H1 (cell line): ENCODE data around the gene ENOPH1. TPM values are rescaled to one million over a fixed set of nuclear protein-coding genes. Genes with fewer than 3 reads are reported as not detected.

Experiments
- CTCF ChIA-PET: fragments of 300-600 bp; sonication (Branson Sonifier 250); formaldehyde crosslinking; loops from one replicate; lab custom pipeline; 2021; ENCODE audit not compliant: partially characterized antibody; lab: Charles Lee
- POLR2A ChIA-PET: fragments of 300-600 bp; sonication (Branson Sonifier 250); formaldehyde crosslinking; loops from one replicate; lab custom pipeline; 2021; ENCODE audit warnings: inconsistent platforms; ENCODE audit not compliant: partially characterized antibody; lab: Charles Lee
- DNase-seq, 2 experiments: peaks; one replicate each; pipeline versions ENCODE4 v3.0.0 to v3.0.0-alpha.2; 2010 to 2022; ENCODE audit warnings: low spot score in 2 of 2, low read depth in 1 of 2, mixed read lengths in 1 of 2
- FAIRE-seq: peaks from 2 replicates; lab custom pipeline; 2011; peaks lifted over from hg19 to GRCh38; lab: Jason Lieb, UNC
- H2AFZ ChIP-seq: 2 replicates; pipeline ENCODE4 v1.8.1; 2012; ENCODE audit warnings: low read length, inconsistent platforms
- H2AK5ac ChIP-seq: 2 replicates; pipeline ENCODE4 v1.6.1; 2013; ENCODE audit warnings: low read depth, low read length
- H2BK120ac ChIP-seq: replicated peaks from 2 replicates; pipeline ENCODE3; 2013; ENCODE audit warnings: low read depth, low read length, inconsistent platforms
- H2BK12ac ChIP-seq: 2 replicates; pipeline ENCODE4 v1.6.1; 2013; ENCODE audit warnings: low read depth, low read length
- H2BK15ac ChIP-seq: 2 replicates; pipeline ENCODE4 v1.6.1; 2013; ENCODE audit warnings: low read length
- H2BK20ac ChIP-seq: 2 replicates; pipeline ENCODE4 v1.6.1; 2013; ENCODE audit warnings: low read length
- H2BK5ac ChIP-seq: 2 replicates; pipeline ENCODE4 v1.6.1; 2013; ENCODE audit warnings: low read depth, low read length
- H3K14ac ChIP-seq: 2 replicates; pipeline ENCODE4 v1.6.1; 2013; ENCODE audit warnings: inconsistent platforms; ENCODE audit not compliant: insufficient read length
- H3K18ac ChIP-seq: 2 replicates; pipeline ENCODE4 v1.6.1; 2013; ENCODE audit warnings: low read length; ENCODE audit errors: extremely low read depth
- H3K23ac ChIP-seq: 2 replicates; pipeline ENCODE4 v1.6.1; 2013; ENCODE audit warnings: inconsistent platforms; ENCODE audit not compliant: insufficient read length
- H3K23me2 ChIP-seq: 2 replicates; pipeline ENCODE4 v1.6.1; 2013; ENCODE audit warnings: low read depth, low read length
- H3K27ac ChIP-seq: 2 replicates; pipeline ENCODE4 v1.6.1; 2011; ENCODE audit warnings: low read depth, low read length, inconsistent platforms
- H3K27me3 ChIP-seq, 4 experiments: replicated peaks in 1 of 4; 1 replicate in 1 of 4; 2 replicates in 3 of 4; pipeline versions ENCODE4 v1.6.1 to v1.8.1; 2011 to 2013; ENCODE audit warnings: low read length in 3 of 4, mild to moderate bottlenecking in 3 of 4, inconsistent platforms in 2 of 4, mixed read lengths in 2 of 4, moderate library complexity in 1 of 4; ENCODE audit not compliant: control insufficient read depth in 3 of 4, insufficient read depth in 3 of 4; ENCODE audit errors: extremely low read depth in 1 of 4
- H3K36me3 ChIP-seq, 4 experiments: 2 replicates each; pipeline versions ENCODE4 v1.6.1 to v1.8.1; 2011 to 2013; ENCODE audit warnings: mild to moderate bottlenecking in 4 of 4, low read length in 3 of 4, moderate library complexity in 2 of 4, control low read depth in 1 of 4, inconsistent platforms in 1 of 4; ENCODE audit not compliant: insufficient read depth in 4 of 4, control insufficient read depth in 2 of 4
- H3K4ac ChIP-seq: replicated peaks from 2 replicates; pipeline ENCODE3; 2013; ENCODE audit warnings: low read length, low read depth, mixed read lengths, inconsistent platforms; ENCODE audit not compliant: insufficient read length
- H3K4me1 ChIP-seq, 4 experiments: replicated peaks in 1 of 4; 1 replicate in 1 of 4; 2 replicates in 3 of 4; pipeline versions ENCODE4 v1.6.1 to v1.8.1; 2011 to 2013; ENCODE audit warnings: low read length in 3 of 4, inconsistent platforms in 2 of 4, mixed read lengths in 1 of 4; ENCODE audit not compliant: insufficient read depth in 4 of 4, control insufficient read depth in 3 of 4
- H3K4me2 ChIP-seq, 2 experiments: 2 replicates each; pipeline versions ENCODE4 v1.6.1 to v1.8.1; 2011 to 2013; ENCODE audit warnings: low read depth in 2 of 2, low read length in 2 of 2, control low read depth in 1 of 2, inconsistent platforms in 1 of 2, mild to moderate bottlenecking in 1 of 2; ENCODE audit not compliant: insufficient read depth in 1 of 2
- H3K4me3 ChIP-seq, 4 experiments: fragments of 200-600, 300-600 bp in 1 of 4; sonication (generic), shearing (Covaris generic), sonication (Bioruptor Twin) in 1 of 4; 2 replicates each; pipeline versions ENCODE4 v1.5.1 to v1.8.1; 2011 to 2016; ENCODE audit warnings: low read length in 4 of 4, low read depth in 3 of 4, control low read depth in 2 of 4, inconsistent platforms in 2 of 4, mild to moderate bottlenecking in 2 of 4, mixed read lengths in 1 of 4, moderate library complexity in 1 of 4; ENCODE audit not compliant: insufficient read depth in 2 of 4; ENCODE audit errors: extremely low read depth in 1 of 4
- H3K56ac ChIP-seq: replicated peaks from 2 replicates; pipeline ENCODE3; 2013; ENCODE audit warnings: low read depth, mild to moderate bottlenecking, mixed read lengths, low read length, inconsistent platforms; ENCODE audit not compliant: insufficient read length
- H3K79me1 ChIP-seq: 2 replicates; pipeline ENCODE4 v1.6.1; 2013; ENCODE audit warnings: low read depth, low read length, control low read depth
- H3K79me2 ChIP-seq, 2 experiments: 2 replicates each; pipeline versions ENCODE4 v1.6.1 to v1.8.1; 2012 to 2013; ENCODE audit warnings: low read length in 2 of 2, mild to moderate bottlenecking in 2 of 2, inconsistent platforms in 1 of 2; ENCODE audit not compliant: insufficient read depth in 2 of 2, control insufficient read depth in 1 of 2
- H3K9ac ChIP-seq, 4 experiments: replicated peaks in 1 of 4; 1 replicate in 1 of 4; 2 replicates in 3 of 4; pipeline versions ENCODE4 v1.6.1 to v1.8.1; 2011 to 2013; ENCODE audit warnings: low read depth in 3 of 4, low read length in 3 of 4, control low read depth in 2 of 4, mild to moderate bottlenecking in 2 of 4, moderate library complexity in 2 of 4, inconsistent platforms in 1 of 4; ENCODE audit errors: extremely low read depth in 1 of 4
- H3K9me3 ChIP-seq, 2 experiments: 2 replicates each; pipeline versions ENCODE4 v1.6.1 to v1.8.1; 2012 to 2013; ENCODE audit warnings: mild to moderate bottlenecking in 2 of 2, moderate library complexity in 2 of 2, control low read depth in 1 of 2, inconsistent platforms in 1 of 2, low read depth in 1 of 2, low read length in 1 of 2, mixed read lengths in 1 of 2; ENCODE audit not compliant: insufficient read depth in 2 of 2
- H4K20me1 ChIP-seq, 2 experiments: replicated peaks in 1 of 2; 2 replicates each; pipeline versions ENCODE3 to v1.8.1; 2011 to 2013; ENCODE audit warnings: inconsistent platforms in 2 of 2, low read length in 2 of 2, mild to moderate bottlenecking in 1 of 2; ENCODE audit not compliant: insufficient read depth in 2 of 2, control insufficient read depth in 1 of 2
- H4K5ac ChIP-seq: 2 replicates; pipeline ENCODE4 v1.6.1; 2013; ENCODE audit warnings: low read length, low read depth, mixed read lengths, inconsistent platforms; ENCODE audit not compliant: insufficient read length
- H4K8ac ChIP-seq: 2 replicates; pipeline ENCODE4 v1.8.0; 2013; ENCODE audit warnings: mild to moderate bottlenecking, moderate library complexity, low read length, inconsistent platforms; ENCODE audit not compliant: insufficient read depth; ENCODE audit errors: extremely low read depth
- H4K91ac ChIP-seq: replicated peaks from 2 replicates; pipeline ENCODE3; 2013; ENCODE audit warnings: low read length, mixed read lengths, inconsistent platforms; ENCODE audit not compliant: insufficient read length
- BCL11A ChIP-seq, 2 experiments: IDR thresholded peaks; one replicate each; pipeline ENCODE4 v1.6.1; 2011; ENCODE audit warnings: low read depth in 2 of 2, low read length in 2 of 2, mild to moderate bottlenecking in 2 of 2
- CBX8 ChIP-seq: fragments of 300-800, 300-1000 bp; sonication (generic); IDR thresholded peaks from 2 replicates; pipeline ENCODE4 v1.7.1; 2016; ENCODE audit warnings: low read depth, low read length, borderline replicate concordance
- CTBP2 ChIP-seq: IDR thresholded peaks from 2 replicates; pipeline ENCODE4 v1.7.0; 2011; ENCODE audit warnings: borderline replicate concordance, mild to moderate bottlenecking, moderate library complexity, mixed read lengths, low read length; ENCODE audit not compliant: insufficient read depth, insufficient read length
- EGR1 ChIP-seq: IDR thresholded peaks from 2 replicates; pipeline ENCODE4 v1.6.1; 2011; ENCODE audit warnings: low read depth, low read length, borderline replicate concordance
- FOSL1 ChIP-seq: IDR thresholded peaks from 2 replicates; pipeline ENCODE4 v1.6.1; 2011; ENCODE audit warnings: mild to moderate bottlenecking, low read depth, low read length, moderate library complexity; ENCODE audit not compliant: insufficient read depth
- KDM5A ChIP-seq: fragments of 200-600 bp; IDR thresholded peaks from 2 replicates; pipeline ENCODE4 v1.7.1; 2012; ENCODE audit warnings: mild to moderate bottlenecking, low read length, inconsistent platforms, mixed read lengths
- NANOG ChIP-seq: IDR thresholded peaks from 2 replicates; pipeline ENCODE4 v1.6.1; 2011; ENCODE audit warnings: low read length, low read depth, mild to moderate bottlenecking, inconsistent platforms; ENCODE audit not compliant: insufficient read depth, poor library complexity, severe bottlenecking
- SIX5 ChIP-seq: IDR thresholded peaks from 2 replicates; pipeline ENCODE4 v1.6.1; 2011; ENCODE audit warnings: mild to moderate bottlenecking, low read depth, low read length
- YY1 ChIP-seq: IDR thresholded peaks from 2 replicates; pipeline ENCODE4 v1.6.1; 2011; ENCODE audit warnings: low read depth, mild to moderate bottlenecking, low read length
- WGBS, 2 experiments: shearing (Covaris generic) in 1 of 2; methylation state at CpG; one replicate each; pipeline versions ENCODE4 v1.1.6 to v1.1.7; 2013 to 2015; ENCODE audit warnings: low lambda C conversion rate in 2 of 2, mixed read lengths in 2 of 2, inconsistent platforms in 1 of 2, low coverage in 1 of 2, missing lambda C conversion rate in 1 of 2; ENCODE audit not compliant: insufficient replicate concordance in 2 of 2, insufficient coverage in 1 of 2, insufficient read length in 1 of 2; ENCODE audit errors: extremely low coverage in 1 of 2, missing lambda C conversion rate in 1 of 2; 5-methylcytosine and 5-hydroxymethylcytosine counted together
- polyA plus RNA-seq, 7 experiments: library from polyadenylated mRNA; depleted of rRNA in 3 of 7; stranded (reverse) in 5 of 7; unstranded in 2 of 7; fragments of >200 nt in 5 of 7; fragments of 200-250 nt in 2 of 7; gene quantifications; 1 replicate in 5 of 7; 2 replicates in 1 of 7; 4 replicates in 1 of 7; pipeline versions ENCODE4 v1.2.1 to v1.2.3, GENCODE V29; 2011 to 2013; ENCODE audit warnings: missing spikeins in 2 of 7, mixed read lengths in 2 of 7
- total RNA-seq: library from RNA; stranded (reverse); fragmentation: NEBNext Ultra II Directional; extraction: Animal tissue kit (Norgen Biotek cat#: 25700); gene quantifications from 2 replicates; pipeline ENCODE4 v1.2.1, GENCODE V29; 2021

The ENOPH1 gene
- total and polyA plus RNA-seq, 2 of the 8 experiments (the other 6 are each of a cell fraction or from before 2014, with no cell fraction given): 25.1 to 89.3 TPM

DNA sequence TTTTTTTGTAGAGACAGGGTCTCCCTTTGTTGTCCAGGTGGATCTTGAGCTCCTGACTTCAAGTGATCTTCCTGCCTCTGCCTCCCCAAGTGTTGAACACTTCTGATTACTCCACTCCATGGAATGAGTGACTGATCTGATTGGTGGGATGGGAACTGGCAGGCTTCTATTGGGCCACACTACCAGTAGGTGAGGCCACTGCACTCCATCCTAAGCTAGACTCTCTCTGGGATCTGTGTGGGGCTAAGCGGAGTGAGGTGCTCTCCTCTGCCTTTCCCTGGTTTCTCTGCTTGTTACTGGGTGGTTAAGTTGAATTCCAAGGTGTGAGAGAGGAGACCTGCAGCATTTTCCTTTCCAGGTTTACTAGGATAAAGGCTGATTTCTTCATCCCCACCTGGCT, 58.7 kb downstream of the ENOPH1 start:
- FAIRE-seq (no peak), DNase-seq (no peak)
- Histone ChIP-seq H3K18ac (no peak overlapping the region), H2BK12ac (no peak overlapping the region), H3K79me1 (no peaks in the 10 kb centered on the region), H3K27me3 (no peaks in the 10 kb centered on the region), H3K23ac (no peak overlapping the region), H3K56ac (no peak overlapping the region), H3K27ac (no peak overlapping the region), H3K79me2 (no peaks in the 10 kb centered on the region), H3K9ac (no peak overlapping the region), H4K20me1 (no peaks in the 10 kb centered on the region), H2AK5ac (no peak overlapping the region), H2BK20ac (no peak overlapping the region), H3K4ac (no peak overlapping the region), H2BK5ac (no peak overlapping the region), H4K8ac (no peak overlapping the region), H3K14ac (no peak overlapping the region), H3K4me3 (no peak overlapping the region), H4K5ac (no peak overlapping the region), H2AFZ (no peak overlapping the region), H3K36me3 (no peaks in the 10 kb centered on the region), H4K91ac (no peak overlapping the region), H2BK120ac (no peak overlapping the region), H3K23me2 (no peaks in the 10 kb centered on the region), H2BK15ac (no peak overlapping the region), H3K4me1 (no peaks in the 10 kb centered on the region), H3K9me3 (no peaks in the 10 kb centered on the region), H3K4me2 (no peak overlapping the region)
- 69% methylated on average over 1 of the region's 1 CpG; no CpG with 5 or more reads in 1 of the 2 experiments for WGBS, 2 experiments
- TF ChIP-seq EGR1 (no peak), KDM5A (no peak), CTBP2 (no peak), YY1 (no peak), BCL11A (IDR thresholded peaks at IDR 0.05; ENCODE audit: low read depth in 2 of 2, low read length in 2 of 2) (no peak), FOSL1 (no peak), SIX5 (no peak), NANOG (no peak), CBX8 (no peak)
- POLR2A ChIA-PET: no interaction called here
- CTCF ChIA-PET: interaction anchor here (0.6 to 2.5 kb wide), 12 partner anchors 9 to 253 kb away, joined by 3 to 8 read pairs (median 4); no protein-coding TSS in a partner anchor
